ENCODE results near the gene ISG20L2.

GRCh38 chr1:156742801-156743200, 14.2 kb upstream of the ISG20L2 start:
- TF ChIP-seq, protein P1, sequence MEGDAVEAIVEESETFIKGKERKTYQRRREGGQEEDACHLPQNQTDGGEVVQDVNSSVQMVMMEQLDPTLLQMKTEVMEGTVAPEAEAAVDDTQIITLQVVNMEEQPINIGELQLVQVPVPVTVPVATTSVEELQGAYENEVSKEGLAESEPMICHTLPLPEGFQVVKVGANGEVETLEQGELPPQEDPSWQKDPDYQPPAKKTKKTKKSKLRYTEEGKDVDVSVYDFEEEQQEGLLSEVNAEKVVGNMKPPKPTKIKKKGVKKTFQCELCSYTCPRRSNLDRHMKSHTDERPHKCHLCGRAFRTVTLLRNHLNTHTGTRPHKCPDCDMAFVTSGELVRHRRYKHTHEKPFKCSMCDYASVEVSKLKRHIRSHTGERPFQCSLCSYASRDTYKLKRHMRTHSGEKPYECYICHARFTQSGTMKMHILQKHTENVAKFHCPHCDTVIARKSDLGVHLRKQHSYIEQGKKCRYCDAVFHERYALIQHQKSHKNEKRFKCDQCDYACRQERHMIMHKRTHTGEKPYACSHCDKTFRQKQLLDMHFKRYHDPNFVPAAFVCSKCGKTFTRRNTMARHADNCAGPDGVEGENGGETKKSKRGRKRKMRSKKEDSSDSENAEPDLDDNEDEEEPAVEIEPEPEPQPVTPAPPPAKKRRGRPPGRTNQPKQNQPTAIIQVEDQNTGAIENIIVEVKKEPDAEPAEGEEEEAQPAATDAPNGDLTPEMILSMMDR (IDR thresholded peaks at IDR 0.05), result no peak
- no peak for TF ChIP-seq POLR2A (IDR thresholded peaks at IDR 0.05)

Measured in esophagus squamous epithelium (tissue), 4 donors.